NCI-H2107 (cell line): ENCODE results near the gene PIAS1.
"Not testable (repeated sequence)": the region's sequence is repeated elsewhere in the genome, so short reads cannot be mapped to it uniquely, and the experiment has no call there.

Experiments used
- DNase-seq: peaks from one replicate; lab custom pipeline; 2025; lab: John Stamatoyannopoulos, UW

The PIAS1 gene

DNA sequence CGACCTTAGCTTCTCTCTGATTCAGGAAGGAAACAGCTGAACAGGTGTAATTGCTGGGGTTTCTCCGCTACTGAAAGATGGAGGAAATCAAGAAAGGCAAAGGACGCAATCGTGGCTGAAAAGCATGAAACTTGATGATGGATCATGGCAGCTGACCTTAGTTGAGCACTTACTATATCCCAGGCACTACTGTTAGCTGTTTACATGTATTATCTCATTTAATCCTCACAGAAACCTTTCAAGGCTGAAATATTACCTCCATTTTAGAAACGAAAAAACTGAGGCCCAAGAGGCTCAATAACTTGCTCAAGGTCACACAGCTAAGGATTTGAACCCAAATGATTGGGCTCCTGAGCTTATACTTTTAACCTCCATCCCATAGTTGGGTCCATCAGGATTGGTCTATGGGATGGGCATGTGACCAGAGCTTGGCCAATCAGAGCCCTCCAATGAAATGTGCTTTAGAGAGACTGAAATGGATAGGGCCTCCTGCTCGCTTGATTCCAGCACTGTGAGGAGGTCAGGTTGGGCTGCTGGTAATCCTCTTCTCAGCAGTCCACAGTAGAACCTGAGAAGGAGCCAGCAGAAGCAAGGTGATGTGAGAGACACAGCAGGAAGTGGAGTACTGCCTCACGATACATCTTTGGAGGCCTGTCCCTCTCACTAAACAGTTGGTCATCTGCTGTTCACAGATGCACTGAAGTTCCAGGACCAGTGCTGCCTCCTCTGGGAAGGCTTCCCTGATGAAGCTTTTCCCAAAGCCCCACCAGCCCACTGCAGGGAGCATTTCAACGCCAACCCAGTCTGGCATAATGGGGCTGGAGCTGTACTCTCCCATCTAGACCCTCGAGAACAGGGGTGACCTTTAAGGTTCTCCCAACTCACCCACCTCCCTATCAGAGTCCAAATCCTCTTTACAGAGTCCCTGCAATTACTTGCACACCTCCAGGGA, 165.0 kb downstream of the PIAS1 start:
- DNase-seq = no peak

DNA sequence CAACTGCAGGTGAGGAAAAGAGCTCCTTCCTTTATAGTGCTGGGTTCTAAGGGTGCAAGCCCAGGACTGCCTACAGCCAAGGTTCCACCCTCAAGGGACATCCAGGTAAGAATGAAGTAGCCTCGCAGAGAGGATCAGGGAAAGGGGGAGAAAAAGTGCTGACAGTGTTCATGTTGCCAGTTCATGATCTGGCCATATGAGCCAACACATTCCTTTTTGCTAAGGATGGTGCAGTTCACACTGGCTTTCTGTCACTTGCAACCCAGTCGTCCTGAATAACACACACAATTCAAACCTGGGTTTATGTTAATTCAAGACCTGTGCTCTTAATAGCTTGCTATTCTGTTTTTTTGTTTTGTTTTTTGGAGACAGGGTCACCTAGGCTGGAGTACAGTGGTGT, 166.4 kb downstream of the PIAS1 start:
- DNase-seq = no peak

DNA sequence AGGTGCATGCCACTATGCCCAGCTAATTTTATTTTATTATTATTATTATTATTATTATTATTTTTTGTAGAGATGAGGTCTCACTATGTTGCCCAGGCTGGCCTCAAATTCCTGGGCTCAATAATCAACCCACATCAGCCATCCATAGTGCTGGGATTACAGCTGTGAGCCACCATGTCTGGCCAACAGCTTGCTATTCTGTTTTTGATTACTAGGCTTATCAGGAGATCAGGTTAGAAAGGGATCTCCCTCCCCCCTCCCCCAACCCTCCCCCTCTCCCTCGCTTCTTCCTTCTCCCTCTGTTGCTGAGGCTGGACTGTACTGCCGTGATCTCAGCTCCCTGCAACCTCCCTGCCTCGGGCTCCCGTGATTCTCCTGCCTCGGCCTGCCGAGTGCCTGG, 166.9 kb downstream of the PIAS1 start:
- DNase-seq = no peak

DNA sequence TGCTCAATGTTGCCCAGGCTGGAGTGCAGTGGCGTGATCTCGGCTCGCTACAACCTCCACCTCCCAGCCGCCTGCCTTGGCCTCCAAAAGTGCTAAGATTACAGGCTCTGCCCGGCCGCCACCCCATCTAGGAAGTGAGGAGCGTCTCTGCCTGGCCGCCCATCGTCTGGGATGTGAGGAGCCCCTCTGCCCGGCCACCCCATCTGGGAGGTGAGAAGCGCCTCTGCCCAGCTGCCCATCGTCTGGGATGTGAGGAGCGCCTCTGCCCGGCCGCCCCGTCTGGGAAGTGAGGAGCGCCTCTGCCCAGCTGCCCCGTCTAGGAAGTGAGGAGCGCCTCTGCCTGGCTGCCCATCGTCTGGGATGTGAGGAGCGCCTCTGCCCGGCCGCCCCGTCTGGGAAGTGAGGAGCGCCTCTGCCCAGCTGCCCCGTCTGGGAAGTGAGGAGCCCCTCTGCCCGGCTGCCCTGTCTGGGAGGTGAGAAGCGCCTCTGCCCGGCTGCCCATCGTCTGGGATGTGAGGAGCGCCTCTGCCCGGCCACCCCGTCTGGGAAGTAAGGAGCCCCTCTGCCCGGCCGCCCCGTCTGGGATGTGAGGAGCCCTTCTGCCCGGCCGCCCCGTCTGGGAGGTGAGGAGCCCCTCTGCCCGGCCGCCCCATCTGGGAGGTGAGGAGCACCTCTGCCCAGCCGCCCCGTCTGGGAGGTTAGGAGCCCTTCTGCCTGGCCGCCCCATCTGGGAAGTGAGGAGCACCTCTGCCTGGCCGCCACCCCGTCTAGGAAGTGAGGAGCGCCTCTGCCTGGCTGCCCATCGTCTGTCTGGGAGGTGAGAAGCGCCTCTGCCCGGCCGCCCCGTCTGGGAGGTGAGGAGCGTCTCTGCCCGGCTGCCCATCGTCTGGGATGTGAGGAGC, 167.7 kb downstream of the PIAS1 start:
- not testable (repeated sequence) for DNase-seq

DNA sequence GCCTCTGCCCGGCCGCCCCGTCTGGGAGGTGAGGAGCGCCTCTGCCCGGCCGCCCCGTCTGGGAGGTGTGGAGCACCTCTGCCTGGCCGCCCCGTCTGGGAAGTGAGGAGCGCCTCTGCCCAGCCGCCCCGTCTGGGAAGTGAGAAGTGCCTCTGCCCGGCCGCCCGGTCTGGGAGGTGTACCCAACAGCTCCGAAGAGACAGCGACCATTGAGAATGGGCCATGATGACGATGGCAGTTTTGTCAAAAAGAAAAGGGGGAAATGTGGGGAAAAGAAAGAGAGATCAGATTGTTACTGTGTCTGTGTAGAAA, 168.3 kb downstream of the PIAS1 start:
- not testable (repeated sequence) for DNase-seq

DNA sequence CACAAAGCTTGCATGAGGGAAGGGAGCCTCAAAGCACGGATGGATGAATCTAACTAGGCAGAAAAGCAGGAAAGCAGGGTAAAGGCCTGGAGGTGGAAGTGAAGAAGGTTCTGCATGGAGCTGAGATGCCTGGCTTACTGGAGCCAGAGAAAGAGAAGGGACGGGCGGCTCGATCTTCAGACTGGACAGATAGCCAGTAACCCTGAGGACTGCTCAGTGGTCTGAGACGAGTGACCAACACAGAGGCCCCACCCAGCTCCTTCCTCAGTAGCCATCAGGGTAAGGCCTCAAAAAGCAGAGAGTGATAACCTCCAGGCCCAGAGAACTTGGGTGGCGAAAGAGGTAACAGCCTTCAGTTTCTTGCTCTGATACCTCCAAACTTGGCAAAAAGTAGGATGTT, 169.1 kb downstream of the PIAS1 start:
- no peak for DNase-seq

DNA sequence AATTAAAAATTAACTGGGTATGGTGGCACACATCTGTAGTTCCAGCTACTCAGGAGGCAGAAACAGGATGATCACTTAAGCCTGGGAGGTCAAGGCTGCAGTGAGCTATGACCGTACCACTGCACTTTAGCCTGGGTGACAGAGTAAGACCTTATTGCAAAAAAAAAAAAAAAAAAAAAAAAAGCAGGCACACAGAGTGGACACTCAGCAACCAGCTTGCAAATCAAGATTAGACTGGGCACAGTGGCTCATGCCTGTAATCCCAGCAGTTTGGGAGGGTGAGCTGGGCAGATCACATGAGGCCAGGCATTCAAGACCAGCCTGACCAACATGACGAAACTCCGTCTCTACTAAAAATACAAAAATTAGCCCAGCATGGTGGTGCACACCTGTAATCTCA, 170.0 kb downstream of the PIAS1 start:
- DNase-seq = no peak

DNA sequence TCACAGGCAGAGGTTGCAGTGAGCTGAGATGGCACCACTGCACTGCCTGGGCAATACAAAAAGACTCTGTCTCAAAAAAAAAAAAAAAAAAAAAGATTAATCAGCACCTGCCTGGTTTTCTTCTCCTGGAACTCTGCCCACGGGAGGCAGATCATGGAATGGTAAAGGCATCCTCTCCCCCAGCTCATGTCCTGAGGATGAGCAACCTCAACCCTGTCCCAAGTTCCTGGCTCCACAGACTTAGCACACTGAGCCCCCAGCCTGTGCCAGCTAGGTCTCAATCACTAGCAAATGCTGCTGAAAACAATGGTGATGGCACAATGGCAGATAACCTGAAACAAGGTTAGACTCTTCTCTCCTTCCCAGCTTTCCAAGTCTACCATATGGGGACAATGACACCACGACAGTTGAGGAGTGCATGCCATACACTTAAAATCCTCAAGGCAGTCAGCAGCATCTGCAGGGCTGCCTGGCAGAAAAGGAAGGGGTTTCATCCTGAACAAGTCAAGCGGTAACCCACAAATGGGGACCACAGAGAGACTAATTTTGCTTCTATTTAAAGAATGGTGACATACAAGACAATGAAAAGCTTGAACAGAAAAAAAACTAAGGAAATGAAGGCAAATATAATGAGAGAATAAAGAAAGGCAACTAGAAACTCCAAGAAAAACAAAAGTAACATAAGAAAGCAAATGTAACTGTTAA, 170.6 kb downstream of the PIAS1 start:
- DNase-seq = no peak

DNA sequence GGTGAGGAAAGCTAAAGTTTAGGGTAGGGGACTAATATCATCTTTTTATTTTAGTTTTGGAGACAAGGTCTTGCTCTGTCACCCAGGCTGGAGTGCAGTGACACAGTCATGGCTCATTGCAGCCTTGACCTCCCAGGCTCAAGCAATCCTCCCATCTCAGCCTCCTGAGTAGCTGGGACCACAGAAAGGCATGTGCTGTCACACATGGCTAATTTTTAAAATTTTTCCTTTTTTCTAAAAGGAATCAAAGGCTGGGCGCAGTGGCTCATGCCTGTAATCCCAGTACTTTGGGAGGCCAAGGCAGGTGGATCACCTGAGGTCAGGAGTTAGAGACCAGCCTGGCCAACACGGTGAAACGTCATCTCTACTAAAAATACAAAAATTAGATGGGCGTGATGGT, 171.3 kb downstream of the PIAS1 start:
- DNase-seq = not testable (repeated sequence)

DNA sequence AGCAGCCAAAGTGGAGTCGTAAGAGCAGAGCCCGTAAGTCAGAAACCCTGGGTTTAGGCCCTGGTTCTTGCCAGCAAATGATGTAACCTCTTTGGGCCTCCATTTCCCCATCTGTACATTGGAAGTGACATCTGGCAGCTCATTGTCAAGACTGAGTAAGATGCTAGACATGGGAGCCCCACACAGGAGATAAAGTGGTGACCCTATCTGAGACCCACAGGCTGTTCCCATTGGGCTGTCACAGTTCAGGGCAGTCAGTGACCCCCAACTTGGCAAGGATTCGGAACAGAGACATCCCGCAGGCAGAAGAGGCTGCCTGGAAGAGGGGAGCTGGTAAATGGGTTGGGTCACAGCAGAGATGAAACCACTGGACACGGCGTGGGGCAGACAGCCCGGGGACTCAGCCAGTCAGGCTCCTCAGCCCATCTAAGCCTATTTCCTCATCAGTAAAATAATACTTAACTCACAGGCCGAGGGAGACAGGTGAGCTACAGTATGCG, 173.6 kb downstream of the PIAS1 start:
- no peak for DNase-seq

DNA sequence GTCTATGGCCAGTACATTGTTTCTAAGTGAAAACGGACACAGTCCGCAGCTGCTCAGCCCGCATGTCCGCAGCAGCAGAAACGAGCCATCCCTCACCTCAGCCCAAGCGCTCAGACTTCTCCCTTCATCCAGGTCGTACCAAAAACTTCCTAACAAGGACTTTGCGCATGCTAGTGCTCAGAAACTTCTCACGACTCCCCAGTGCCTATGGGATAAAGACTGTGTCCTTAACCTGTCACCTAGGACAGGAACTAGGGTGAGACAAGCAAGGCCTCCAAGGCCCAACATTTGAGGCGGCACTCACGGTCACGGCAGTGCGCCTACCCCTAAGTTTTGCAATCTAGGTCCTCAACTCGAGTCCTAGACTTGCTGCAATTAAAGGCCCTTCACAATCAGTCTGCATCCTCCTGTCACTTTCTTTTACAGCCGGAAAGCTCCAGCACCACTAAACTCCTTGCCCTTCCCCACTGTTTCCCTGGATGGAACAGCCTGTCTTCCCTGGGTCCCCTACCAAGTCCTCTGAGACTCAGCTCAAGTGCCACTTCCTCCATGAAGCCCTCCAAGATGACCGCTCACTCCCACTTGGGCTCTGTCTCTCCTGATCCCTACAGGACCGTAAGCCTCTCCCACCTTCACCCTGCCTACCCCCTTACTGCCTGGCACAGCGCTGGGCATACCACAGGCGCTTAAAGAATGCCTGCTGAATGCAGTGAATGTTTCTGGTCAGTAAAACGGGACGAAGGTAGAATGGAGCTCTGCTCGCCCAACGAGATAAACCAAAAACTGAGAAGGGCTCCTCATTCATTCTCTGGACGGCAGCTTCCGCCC, 174.2 kb downstream of the PIAS1 start:
- DNase-seq = no peak

DNA sequence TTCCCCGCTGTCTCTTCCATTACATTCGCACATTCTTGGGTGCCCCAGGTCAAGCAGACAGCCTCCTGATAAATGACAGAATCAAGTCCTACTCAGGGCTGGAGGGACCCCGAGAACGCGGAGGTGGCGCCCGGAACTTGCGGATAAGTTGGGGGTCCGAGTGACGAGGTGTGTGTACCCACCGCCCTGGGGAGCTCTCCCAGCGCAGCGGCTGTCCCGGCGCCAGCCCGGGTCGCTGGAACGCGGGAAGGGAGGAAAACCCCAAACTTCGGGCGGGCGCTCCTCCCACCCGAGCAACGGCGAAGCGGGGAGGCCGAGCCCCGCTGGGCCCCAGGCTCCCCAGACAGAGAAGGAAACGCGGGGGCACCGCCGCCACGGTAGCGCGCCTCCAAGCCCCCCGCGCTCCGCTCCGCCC, 174.9 kb downstream of the PIAS1 start:
- no peak for DNase-seq

DNA sequence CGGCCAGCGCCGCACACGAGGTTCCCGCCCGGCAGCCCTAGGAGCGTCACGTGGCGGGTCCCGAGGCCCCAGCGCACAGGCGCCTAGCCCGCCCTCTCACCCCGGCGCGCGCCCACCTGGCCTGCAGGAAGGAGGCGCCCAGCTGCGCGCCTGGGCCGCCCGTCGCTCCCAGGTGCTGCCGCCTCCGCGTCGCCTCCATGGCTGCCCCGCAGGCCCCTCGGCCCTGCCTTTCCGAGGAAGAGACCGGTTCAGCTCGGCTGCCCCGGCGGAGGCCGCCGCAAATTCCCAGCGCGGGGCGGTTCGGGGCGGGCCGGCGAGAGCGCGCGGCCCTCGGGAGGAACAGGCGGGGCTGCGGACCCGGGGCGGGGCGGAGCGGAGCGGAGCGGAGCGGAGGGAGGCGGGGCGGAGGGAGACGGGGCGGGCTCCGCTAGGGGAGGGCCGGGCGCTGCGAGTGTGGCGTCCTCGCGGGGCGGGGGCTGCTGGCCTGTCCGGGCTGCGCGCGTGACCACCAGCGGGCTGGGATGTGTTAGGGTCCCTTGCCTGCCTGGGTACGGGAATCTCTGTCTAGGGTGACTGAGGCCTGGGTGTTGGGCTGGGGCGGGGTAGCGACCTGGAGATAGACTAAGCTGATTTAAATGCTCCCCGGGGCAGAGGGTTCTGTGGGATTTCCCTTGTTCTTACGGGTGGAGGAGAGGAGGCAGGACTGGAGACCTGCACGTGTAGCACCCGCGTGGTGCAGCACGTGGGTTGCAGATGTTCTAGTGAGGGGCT, 175.5 kb downstream of the PIAS1 start, which contains the start of gene CLN6:
Gene CLN6, minus strand, starts transcription at position 343 of the 771 bp plus-strand sequence. Its CDS starts 144 bp downstream, at position 199.
- peak; percentile 16 for DNase-seq

DNA sequence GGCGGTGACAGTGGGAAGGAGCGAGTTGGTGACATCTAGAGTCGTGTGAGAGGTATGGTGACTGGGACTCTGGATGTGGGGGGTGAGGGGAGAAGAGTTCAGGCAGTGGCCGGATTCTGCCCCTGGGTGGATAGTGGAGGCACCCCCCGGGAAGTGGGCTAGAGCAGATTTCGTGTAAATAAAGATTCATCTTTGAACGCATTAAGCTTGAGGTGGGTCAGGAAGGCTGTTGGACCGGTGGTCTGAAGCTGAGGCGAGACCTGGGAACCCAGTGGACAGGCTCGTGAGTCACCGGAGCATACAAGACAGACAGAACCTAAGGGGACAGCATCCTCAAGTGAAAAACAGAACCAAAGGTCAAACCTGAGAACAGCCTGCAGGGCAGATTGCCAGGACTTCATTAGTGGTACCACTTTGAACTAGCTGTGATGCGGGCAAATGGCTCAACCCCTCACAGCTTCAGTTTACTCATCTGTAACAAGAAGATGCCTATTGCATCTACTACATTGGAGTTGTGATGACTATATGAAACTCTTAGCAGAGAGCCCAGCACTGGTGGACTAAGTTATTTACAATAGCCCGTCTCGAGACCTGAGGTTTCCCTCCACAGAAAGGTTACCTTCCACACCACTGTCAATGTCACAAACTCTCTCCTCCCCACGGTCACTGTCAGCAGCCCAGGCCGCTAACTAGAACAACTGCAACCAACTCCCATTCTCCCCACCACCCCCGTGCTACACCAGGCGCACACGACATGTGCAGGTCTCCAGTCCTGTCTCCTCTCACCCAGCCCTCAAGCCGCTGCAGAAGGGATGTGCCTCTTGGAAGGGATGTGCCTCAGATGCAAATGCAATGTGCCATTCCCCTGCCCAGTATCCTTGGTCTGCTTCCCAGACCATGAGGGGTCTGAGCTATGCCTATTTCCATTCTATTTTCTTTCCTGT, 176.3 kb downstream of the PIAS1 start:
- DNase-seq = no peak

DNA sequence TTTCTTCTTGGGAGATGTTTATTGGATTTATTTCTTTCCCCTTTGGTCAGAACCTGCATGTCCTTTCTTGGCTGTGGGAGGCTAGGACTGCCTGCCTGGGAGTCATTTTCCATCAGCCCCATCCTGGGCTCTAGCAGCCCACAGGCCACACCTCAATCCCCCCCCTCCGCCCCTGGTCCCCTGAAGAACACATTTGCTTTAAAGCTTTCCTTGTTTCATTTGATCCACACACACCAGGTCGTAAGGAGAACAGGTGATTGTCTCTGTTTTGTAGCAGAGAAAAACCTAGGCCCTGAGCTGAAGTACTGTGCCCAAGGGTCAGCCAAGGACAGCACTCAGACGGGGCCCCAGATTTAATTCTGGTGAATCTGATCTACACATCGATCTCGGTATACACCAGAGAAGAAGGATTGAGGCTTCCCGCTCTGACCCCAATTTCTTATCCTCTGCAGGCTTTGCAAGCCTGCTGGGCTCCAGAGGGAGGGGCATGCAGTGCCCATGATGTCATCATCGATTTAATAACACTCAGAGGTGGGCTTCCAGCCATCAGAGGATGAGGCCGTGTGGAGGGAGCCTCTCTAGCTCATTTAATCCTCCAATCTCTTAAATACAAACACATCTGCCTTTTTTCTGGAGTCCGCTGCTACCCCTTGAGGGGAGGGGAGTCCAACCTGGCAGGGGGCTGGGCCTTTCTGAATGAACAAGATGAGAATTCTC, 177.1 kb downstream of the PIAS1 start:
- no peak for DNase-seq

DNA sequence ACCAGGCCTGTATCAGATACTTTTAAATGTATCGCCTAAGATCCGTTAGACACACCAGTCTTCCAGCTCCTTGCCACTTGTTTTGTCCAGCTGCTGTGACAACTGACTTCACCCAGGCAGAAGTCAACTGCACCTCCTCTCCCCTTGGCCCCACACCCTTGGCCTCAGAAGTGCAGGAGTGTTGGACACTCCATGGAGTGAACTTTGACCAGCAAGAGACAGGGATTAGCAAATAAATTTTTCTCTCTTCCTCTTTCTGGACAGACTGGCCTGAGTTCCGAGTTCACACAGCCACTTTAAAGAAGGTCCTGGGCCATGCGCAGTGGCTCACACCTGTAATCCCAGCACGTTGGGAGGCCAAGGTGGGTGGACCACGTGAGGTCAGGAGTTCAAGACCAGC, 178.3 kb downstream of the PIAS1 start:
- DNase-seq = no peak

DNA sequence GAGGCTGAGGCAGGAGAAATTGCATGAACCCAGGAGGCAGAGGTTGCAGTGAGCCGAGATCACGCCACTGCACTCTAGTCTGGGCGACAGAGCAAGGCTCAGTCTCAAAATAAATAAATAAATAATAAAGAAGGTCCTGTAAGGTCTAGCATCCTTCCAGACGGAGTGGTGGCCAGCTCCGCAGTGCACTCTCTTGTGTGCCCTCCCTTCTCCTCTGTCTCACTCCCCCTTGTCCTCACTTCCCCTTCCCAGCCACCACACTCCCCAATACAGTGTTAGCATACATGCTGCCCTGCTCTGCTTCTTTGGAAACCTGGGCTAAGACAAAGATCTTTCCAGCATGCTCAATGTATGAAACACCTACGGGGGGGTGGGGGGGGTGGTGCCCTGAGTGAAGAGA, 178.8 kb downstream of the PIAS1 start:
- no peak for DNase-seq

DNA sequence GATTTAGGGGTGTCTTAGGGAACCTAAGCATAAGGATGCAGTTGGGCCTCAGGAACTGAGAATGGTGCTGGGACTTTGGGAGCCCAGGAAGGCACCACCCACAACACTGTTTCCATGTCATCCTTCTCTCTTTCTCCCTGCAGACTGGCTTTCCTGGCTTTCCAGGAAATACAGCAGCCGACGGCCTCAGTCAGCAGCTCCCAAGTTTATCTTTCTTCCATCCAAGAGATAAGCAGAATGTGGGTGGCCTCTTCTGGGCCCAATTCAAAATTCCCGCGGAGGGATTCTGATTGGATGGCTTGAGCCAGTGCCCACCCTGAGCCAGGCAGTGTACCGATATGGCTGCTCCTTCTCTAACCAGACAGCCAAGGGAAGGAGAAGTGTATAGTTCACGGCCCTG, 179.9 kb downstream of the PIAS1 start:
- no peak for DNase-seq

DNA sequence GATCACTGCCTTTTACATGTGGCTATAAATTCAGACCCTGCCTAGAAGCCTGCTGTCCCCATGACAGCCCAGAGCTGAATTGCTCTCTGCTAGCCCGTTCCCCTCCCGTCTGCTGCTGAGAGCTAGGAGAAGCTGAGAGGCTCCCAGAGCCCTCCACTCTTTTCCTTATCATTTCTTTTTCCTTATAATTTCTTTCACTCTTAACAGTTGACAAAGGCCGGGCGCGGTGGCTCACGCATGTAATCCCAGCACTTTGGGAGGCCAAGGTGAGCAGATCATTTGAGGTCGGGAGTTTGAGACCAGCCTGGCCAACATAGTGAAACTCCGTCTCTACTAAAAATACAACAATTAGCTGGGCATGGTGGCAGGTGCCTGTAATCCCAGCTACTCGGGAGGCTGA, 180.4 kb downstream of the PIAS1 start:
- DNase-seq = not testable (repeated sequence)
